ENCODE results near the gene ROBO3.

GRCh38 chr11:124834526-124835180, 30.6 kb upstream of the ROBO3 start:
- TF ChIP-seq EP300 (IDR thresholded peaks at IDR 0.05) (no peak), CTCF (IDR thresholded peaks at IDR 0.05) (no peak), POLR2A (IDR thresholded peaks at IDR 0.05; ENCODE audit: low read depth) (no peak)
